ENCODE data around the gene ABHD2.

GRCh38 chr15:89150762-89151664, 62.8 kb downstream of the ABHD2 start:
- TF ChIP-seq BRF2 (IDR thresholded peaks at IDR 0.05; ENCODE audit: borderline replicate concordance, insufficient read depth, insufficient read length) (no peak), PCBP2 (IDR thresholded peaks at IDR 0.05; ENCODE audit: low read depth, low read length, poor library complexity, severe bottlenecking) (no peak), CBX1 (IDR thresholded peaks at IDR 0.05; ENCODE audit: low read depth) (no peak), CTCF (IDR thresholded peaks at IDR 0.05 in 2 of 3, conservative IDR thresholded peaks at IDR 0.05 in 1 of 3; ENCODE audit: insufficient read depth in 2 of 3, low read depth in 1 of 3, low read length in 3 of 3) (no peak), SMC3 (conservative IDR thresholded peaks at IDR 0.05; ENCODE audit: insufficient read depth, low read depth, low read length) (no peak), FOXK2 (conservative IDR thresholded peaks at IDR 0.05 in 1 of 2, IDR thresholded peaks at IDR 0.05 in 1 of 2; ENCODE audit: low read depth in 2 of 2) (no peak), SIN3A (IDR thresholded peaks at IDR 0.05; ENCODE audit: borderline replicate concordance in 2 of 2, control insufficient read depth in 1 of 2, low read depth in 2 of 2, low read length in 2 of 2) (no peak), POLR2A (conservative IDR thresholded peaks at IDR 0.05) (no peak), ETV6 (IDR thresholded peaks at IDR 0.05; ENCODE audit: borderline replicate concordance in 1 of 2, low read depth in 2 of 2, low read length in 1 of 2) (no peak), ETV6 (CRISPR knock-in tag; IDR thresholded peaks at IDR 0.05; ENCODE audit: borderline replicate concordance) (no peak), ZNF175 (CRISPR knock-in tag; IDR thresholded peaks at IDR 0.05; ENCODE audit: low read depth) (no peak), ZNF239 (CRISPR knock-in tag; IDR thresholded peaks at IDR 0.05) (no peak), CREB1 (IDR thresholded peaks at IDR 0.05) (no peak), CREB1 (CRISPR knock-in tag; IDR thresholded peaks at IDR 0.05) (no peak)
